Measurements from ENCODE around the gene RHOBTB3. TPM values are rescaled to one million over a fixed set of nuclear protein-coding genes. Genes with fewer than 3 reads are reported as not detected.

Gene RHOBTB3
- total RNA-seq, 4 donors from 2014 or later, result 4.7 to 59.3 (median 13.6) TPM

DNA sequence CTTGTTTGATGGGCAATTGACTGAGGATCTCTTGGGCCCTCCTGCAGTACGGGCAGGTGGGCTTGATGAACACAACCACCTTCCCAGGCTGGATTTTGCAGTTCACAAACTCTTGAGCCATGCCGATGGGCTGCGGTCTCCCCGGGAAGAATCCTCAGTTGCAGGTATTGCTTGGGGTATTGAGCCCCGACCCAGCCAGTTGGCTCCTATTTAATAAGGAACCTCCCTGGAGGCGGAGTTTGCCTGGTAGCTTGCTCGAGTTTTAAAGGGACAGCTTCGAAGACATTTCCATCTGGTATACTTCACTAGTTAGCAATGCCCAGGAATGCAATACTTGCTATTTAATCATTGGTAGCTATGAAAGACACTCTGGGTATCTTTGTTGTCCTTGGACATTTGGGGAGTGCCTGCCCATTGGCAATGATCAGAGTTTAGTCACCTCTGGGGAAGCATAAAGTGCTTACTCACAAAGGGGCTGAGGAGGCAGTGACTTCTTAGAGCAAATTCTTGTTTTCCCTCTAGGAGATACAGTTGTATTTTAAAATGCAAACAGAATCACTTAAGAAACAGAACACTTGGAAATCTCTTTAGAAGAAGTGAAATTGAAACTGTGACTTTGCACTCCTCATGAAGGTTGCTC, 91.5 kb downstream of the RHOBTB3 start, which contains the start of gene GLRX:
Gene GLRX (minus strand): TSS at position 185 of the 640 bp plus-strand sequence. CDS start 64 bp downstream, at position 121.
- Histone ChIP-seq H3K27ac (peak within 1 kb of the TSS; percentile 68 to 94 (median 84)), H3K4me3 (peak within 1 kb of the TSS; percentile 53 to 86 (median 64)), H3K4me1 (peaks cover 20 to 63% (median 38%) of the 10 kb centered on the region in 3 donors), H3K9me3 (no peaks in the 10 kb centered on the region), H3K27me3 (no peaks in the 10 kb centered on the region), H3K36me3 (no peaks in the 10 kb centered on the region)
- intact Hi-C loops (cut with DNase I), result no loop called here
- peak in 2 of 4 donors; percentile 58 to 75 for TF ChIP-seq POLR2A (IDR thresholded peaks at IDR 0.05)
- peak in 1 of 6 experiments; percentile 1 for TF ChIP-seq CTCF (IDR thresholded peaks at IDR 0.05)
- DNase-seq, result peak; percentile 33
- WGBS, 2 donors, result 0% methylated on average over 3 to 4 of the region's 8 CpGs

- intact Hi-C loops (cut with DNase I), result no loop called here
- WGBS, 2 donors, result 39 to 43% methylated on average over 7 of the region's 7 CpGs
- no peak for DNase-seq
- H3K4me1 ChIP-seq, result peaks cover 20 to 59% (median 38%) of the 10 kb centered on the region in 3 donors
- H3K4me3 ChIP-seq, result peak overlapping the region in 3 of 4 donors; percentile 54 to 86 (median 75)
- TF ChIP-seq POLR2A (IDR thresholded peaks at IDR 0.05) (no peak), CTCF (IDR thresholded peaks at IDR 0.05) (no peak)
- peak overlapping the region; percentile 68 to 94 (median 84) for H3K27ac ChIP-seq
- H3K9me3 ChIP-seq, result no peaks in the 10 kb centered on the region
- no peaks in the 10 kb centered on the region for H3K36me3 ChIP-seq
- H3K27me3 ChIP-seq, result no peaks in the 10 kb centered on the region
Observed at GRCh38 chr5:95823218-95823737, 92.1 kb downstream of the RHOBTB3 start.

- no peaks in the 10 kb centered on the region for H3K27me3 ChIP-seq
- peaks cover 17 to 52% (median 35%) of the 10 kb centered on the region in 3 donors for H3K4me1 ChIP-seq
- H3K36me3 ChIP-seq, result no peaks in the 10 kb centered on the region
- peak overlapping the region; percentile 68 to 94 (median 84) for H3K27ac ChIP-seq
- intact Hi-C loops (cut with DNase I), result no loop called here
- WGBS, 2 donors, result 35 to 39% methylated on average over 12 of the region's 12 CpGs
- H3K4me3 ChIP-seq, result peak overlapping the region in 3 of 4 donors; percentile 54 to 86 (median 75)
- no peak for DNase-seq
- TF ChIP-seq POLR2A (IDR thresholded peaks at IDR 0.05) (no peak), CTCF (IDR thresholded peaks at IDR 0.05) (no peak)
- H3K9me3 ChIP-seq, result no peaks in the 10 kb centered on the region
Observed at GRCh38 chr5:95823738-95824609, 92.8 kb downstream of the RHOBTB3 start.

DNA sequence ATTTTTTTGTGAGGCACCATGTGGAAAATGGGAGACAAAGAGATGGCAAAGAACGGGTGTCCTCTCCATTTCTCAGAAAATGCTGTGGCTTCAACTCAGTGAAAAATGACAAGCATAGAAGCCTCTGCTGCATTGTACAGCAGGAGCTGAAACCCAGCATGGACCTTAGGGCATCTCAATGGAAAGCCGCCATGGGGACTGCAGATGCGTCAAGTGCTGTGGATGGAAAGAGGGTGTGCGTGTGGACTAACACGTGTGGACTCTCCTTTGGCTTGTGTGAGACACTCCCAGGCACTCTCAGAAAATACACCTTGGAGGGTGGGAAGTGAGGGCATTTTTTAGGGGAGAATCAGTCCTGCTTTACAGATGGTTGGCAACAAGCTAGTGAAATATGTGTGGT, 93.6 kb downstream of the RHOBTB3 start:
- no peak for DNase-seq
- peak overlapping the region in 3 of 4 donors; percentile 68 to 94 (median 80) for H3K27ac ChIP-seq
- peaks cover 17 to 45% (median 30%) of the 10 kb centered on the region in 3 donors for H3K4me1 ChIP-seq

More for the DNA sequence above, 93.6 kb downstream of the RHOBTB3 start:
- WGBS, 2 donors, result 86 to 90% methylated on average over 5 of the region's 5 CpGs
- Histone ChIP-seq H3K9me3 (no peaks in the 10 kb centered on the region), H3K4me3 (no peak overlapping the region), H3K27me3 (no peaks in the 10 kb centered on the region), H3K36me3 (no peaks in the 10 kb centered on the region)
- intact Hi-C loops (cut with DNase I), result no loop called here
- TF ChIP-seq CTCF (IDR thresholded peaks at IDR 0.05) (no peak), POLR2A (IDR thresholded peaks at IDR 0.05) (no peak)
